GM10847 (cell line): ENCODE measurements around the gene PPP1R16B.

Experiments
- POLR2A ChIP-seq: IDR thresholded peaks from 2 replicates; pipeline ENCODE4 v1.6.1; 2011; ENCODE audit not compliant: insufficient read length; ENCODE audit errors: extremely low read depth

The PPP1R16B gene

DNA sequence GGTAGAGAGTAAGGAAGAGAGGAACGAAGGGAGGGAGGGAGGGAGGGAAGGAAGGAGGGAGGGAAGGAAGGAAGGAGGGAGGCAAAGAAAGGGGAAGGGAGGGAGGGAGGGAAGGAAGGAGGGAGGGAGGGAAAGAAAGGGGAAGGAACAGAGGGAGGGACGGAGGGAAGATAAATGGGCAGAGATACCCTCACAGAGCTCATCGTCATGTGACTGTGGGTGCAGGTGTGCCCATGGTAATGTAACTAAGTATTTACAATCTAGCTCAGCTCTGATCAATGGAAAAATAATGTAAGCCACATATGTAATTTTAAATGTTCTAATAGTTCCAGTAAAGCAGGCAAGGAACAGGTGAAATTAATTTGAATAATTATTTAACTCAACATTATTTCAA lies 66.1 kb downstream of the PPP1R16B start:
- TF ChIP-seq POLR2A, result no peak

GRCh38 chr20:38872036-38872435 lies 66.5 kb downstream of the PPP1R16B start:
- no peak for TF ChIP-seq POLR2A

- no peak for TF ChIP-seq POLR2A
These were observed 67.1 kb downstream of the PPP1R16B start for GRCh38 chr20:38872491-38873049.

GRCh38 chr20:38873050-38873581 lies 67.6 kb downstream of the PPP1R16B start:
- peak; percentile 21 for TF ChIP-seq POLR2A

DNA sequence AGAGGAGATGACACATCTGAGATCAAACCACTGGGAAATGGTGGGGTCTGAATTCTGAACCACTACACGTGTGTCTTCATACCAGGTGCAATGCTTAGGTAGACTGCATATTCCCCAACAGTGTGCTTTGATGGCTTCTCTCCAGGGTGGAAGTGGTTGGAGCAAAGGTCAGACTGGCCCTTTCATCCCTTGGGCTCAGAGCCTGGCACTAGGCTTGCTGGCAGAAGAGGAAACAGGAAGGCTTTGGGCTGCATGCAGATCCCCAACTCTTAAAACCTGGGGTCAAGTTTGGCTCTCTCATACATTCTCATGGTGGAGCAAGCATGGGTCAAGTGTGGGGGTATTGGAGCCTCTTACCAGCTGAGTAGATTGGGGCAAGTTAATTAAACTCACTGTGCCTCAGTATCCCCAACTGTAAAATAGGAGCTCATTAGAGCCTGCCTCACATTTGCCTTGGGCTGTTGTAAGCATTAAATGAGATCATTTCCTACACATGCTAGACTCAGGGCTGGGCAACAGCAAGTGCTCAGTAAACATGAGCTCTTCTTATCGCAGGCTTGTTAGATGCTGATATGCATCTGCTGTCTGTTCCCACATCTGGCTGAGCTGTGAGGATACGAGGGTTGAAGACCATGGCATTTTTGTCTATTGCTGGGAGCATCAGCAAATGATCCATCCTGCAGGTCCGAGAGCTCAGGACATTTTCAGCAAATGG lies 69.1 kb downstream of the PPP1R16B start:
- no peak for TF ChIP-seq POLR2A

DNA sequence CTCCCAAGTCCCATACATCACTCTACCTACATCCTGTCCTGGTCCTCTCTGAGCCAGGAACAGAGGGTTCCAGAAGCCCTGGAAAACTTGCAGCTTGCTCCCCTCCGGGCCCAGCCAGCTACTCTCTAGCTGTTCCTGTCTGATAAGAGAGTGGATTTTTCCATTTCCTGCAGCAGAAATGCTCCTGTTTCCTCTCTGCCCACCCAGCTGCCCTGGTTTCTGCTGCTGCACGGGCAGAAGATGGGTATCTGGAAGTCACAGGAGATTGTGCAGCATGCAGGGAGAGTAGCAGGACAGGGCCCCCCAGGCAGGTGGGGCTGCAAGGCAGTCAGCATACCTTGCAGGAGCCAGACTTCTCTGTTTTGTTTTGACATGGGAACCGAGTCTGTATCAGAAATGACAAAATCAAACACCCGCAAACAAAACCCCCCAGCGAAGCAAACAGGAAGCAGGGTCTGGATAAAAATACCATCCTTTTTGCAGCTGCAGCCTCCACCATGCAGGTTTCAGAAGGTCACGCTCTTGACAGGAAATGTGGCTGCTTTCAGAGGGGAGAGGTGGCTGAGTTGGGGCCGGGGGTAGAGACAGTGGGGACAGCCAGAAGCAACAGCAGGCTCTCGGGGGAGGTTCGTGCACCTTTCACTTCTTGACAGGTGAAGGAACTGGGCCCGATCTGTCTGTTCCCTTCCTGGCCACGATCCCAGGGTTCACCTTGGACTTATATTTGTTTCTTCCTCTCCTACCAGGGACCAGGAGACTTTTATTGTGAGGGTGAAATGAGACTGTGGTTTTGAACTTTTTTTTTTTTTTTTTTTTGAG lies 69.9 kb downstream of the PPP1R16B start:
- TF ChIP-seq POLR2A, result peak; percentile 26

DNA sequence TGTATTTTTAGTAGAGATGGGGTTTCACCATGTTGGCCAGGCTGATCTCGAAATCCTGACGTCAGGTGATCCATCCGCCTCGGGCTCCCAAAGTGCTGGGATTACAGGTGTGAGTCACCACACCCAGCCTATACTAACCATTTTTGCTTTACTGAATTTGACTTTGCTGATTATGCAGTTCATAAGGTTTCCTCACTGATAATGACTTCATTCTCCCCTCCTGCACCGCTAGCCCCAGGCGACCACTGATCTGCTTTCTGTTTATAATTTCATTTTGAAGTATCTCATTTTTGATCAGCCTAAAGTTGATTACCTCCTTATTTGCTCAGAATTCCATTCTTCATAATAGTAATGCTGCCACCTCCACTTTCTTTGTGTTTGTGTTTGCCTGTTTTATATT lies 72.0 kb downstream of the PPP1R16B start:
- no peak for TF ChIP-seq POLR2A

- TF ChIP-seq POLR2A, result no peak
These were observed 73.4 kb downstream of the PPP1R16B start for GRCh38 chr20:38878866-38879265.

DNA sequence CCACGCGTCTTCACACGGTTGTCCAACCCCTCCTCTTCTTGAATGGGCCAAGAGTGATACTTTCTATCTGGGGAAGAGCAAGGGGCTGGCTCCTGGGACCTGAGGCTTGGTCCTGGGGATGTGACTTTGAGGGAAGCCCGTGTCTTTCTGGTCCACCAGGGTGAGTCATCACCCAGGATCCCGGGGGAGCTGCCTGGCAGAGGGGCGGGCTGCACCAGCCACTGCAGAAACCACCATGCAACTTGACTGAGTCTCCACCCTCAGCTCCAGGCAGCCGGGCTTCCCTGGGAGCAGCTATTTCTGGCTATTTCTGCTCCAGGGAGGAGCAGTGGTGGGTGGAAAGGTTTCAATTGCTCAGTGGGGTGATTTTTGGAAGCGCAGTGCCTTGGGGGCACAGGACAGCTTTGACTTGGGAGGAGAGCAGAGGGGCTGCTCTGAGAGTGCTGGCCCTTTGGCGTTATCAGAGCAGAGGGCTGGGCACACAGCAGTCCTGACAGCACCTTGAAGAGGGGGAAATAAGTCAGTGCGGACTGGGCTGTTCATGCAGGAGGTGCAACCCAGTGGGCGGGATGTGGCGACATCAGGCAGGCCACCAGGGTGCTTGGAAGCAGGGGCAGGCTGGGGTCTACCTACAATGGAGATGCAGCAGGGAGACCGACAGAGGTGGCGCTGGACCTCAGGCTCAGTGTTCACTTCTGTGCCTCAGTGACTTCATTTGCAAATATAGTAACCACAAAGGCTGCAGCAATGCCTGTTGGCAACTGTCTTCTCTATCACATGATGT lies 75.6 kb downstream of the PPP1R16B start:
- no peak for TF ChIP-seq POLR2A

- TF ChIP-seq POLR2A, result no peak
These were observed 76.4 kb downstream of the PPP1R16B start for GRCh38 chr20:38881806-38882440.

- no peak for TF ChIP-seq POLR2A
These were observed 77.1 kb downstream of the PPP1R16B start for GRCh38 chr20:38882600-38882999.

DNA sequence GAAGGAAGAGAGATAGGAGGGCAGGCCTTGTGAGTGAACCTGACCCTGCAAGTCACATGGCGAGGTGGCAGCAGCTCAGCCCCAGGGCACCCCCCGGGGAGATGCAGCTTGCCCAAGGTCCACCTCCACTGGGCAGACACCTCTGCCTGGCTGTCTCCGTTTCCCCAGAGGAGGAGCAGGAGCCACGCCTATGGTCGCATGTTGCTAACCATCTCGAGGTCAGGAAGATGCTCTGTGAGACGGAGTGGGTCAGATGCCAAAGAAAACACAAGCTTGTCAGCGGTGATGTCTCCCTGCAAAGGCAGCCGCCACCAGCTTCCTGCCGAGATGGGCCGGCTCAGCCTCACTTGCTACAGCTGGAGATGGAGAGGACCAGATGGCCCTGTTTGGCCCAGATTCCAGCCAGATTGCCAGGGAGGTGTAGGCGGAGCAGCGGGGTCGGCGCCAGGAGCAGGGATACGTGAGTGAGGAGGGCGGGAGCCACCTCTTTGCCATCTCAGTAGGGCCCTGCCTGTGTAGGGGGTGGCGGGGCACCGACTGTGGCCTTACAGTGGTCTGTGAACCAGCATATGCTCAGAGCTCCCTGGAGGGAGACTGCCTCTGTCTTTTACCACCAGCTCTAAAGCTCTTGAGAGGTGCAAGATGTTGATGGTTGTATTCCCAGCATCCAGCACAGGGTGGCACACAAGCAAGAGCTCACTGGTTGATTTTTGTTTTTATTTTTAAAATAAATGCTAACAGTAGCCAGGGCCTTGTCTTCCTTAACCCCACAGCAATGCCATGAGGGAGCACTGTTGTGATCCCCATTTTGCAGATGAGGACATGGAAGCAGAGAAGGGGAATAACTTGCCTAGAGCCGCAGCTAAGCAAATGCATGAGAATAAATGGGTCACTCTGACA lies 77.8 kb downstream of the PPP1R16B start:
- no peak for TF ChIP-seq POLR2A

DNA sequence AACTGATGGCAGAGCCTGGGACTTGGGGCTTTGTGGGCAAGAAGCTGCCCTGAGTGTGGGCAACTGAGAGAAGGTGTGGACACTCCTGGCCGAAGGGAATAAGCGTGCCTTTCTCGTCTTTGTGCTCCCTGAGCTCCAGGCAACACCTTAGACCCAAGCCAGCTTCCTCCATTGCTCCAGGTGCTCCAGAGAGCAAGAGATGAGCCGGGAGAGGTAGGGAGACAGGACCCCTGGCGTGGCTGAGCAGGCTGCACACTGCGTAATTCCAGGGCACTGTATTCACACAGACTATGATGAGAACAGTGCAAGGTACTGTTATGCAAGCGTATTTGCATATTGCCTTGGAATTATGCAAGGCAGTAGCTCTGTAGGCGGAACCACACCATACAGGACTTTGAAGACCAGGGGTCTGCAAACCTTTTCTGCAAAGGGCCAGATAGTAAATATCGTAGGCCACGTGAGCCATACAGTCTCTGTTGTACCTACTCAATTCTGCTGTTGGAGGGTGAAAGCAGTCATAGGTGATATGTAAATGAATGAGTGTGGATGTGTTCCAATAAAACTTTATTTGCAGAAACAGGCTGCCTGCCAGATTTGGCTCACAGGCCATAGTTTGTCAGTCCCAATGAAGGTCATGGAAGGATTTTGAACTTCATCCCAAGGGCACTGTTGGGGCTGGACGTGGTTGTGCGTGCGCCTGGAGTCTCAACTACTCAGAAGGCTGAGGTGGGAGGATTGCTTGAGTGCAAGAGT lies 78.7 kb downstream of the PPP1R16B start:
- no peak for TF ChIP-seq POLR2A
